ENCODE results near the gene TOX2.

Gene TOX2
- total RNA-seq: 0 to 2.6 (median 0.37) reads per million in 17 experiments

GRCh38 chr20:43914311-43915210 lies at the start of gene TOX2:
Gene TOX2, plus strand, starts transcription at chr20:43914852. Its CDS starts 40 bp downstream, at chr20:43914892.
- peak; percentile 22 to 66 (median 45) for DNase-seq

GRCh38 chr20:43868091-43868490 lies 46.6 kb upstream of the TOX2 start:
- no peak for DNase-seq

GRCh38 chr20:43870484-43870883 lies 44.2 kb upstream of the TOX2 start:
- DNase-seq: no peak

- no peak for DNase-seq
These were observed 35.9 kb upstream of the TOX2 start for GRCh38 chr20:43878776-43879175.

GRCh38 chr20:43893930-43894329 lies 20.7 kb upstream of the TOX2 start:
- no peak for DNase-seq

GRCh38 chr20:43894491-43894890 lies 20.2 kb upstream of the TOX2 start:
- DNase-seq: no peak

GRCh38 chr20:43895235-43895634 lies 19.4 kb upstream of the TOX2 start:
- DNase-seq: no peak

- DNase-seq: no peak
These were observed 15.2 kb upstream of the TOX2 start for GRCh38 chr20:43899274-43900120.

- no peak for DNase-seq
These were observed 14.6 kb upstream of the TOX2 start for GRCh38 chr20:43900121-43900466.

- DNase-seq: no peak
These were observed 14.2 kb upstream of the TOX2 start for GRCh38 chr20:43900496-43900895.

- no peak for DNase-seq
These were observed 13.4 kb upstream of the TOX2 start for GRCh38 chr20:43901296-43901695.

- DNase-seq: no peak
These were observed 10.5 kb upstream of the TOX2 start for GRCh38 chr20:43903953-43904826.

GRCh38 chr20:43904827-43905177 lies 9.8 kb upstream of the TOX2 start:
- DNase-seq: no peak

GRCh38 chr20:43906505-43907034 lies 8.1 kb upstream of the TOX2 start:
- no peak for DNase-seq

GRCh38 chr20:43909211-43909610 lies 5.4 kb upstream of the TOX2 start:
- DNase-seq: no peak

- peak; percentile 72 to 87 (median 78) for DNase-seq
These were observed 4.9 kb upstream of the TOX2 start for GRCh38 chr20:43909720-43910119.

- no peak for DNase-seq
These were observed 4.1 kb upstream of the TOX2 start for GRCh38 chr20:43910564-43910963.

- peak in 3 of 4 experiments; percentile 17 to 49 (median 44) for DNase-seq
These were observed 3.6 kb upstream of the TOX2 start for GRCh38 chr20:43911066-43911465.

- no peak for DNase-seq
These were observed 1.2 kb upstream of the TOX2 start for GRCh38 chr20:43913291-43914025.

GRCh38 chr20:43915211-43916072 lies 790 bp downstream of the TOX2 start:
- peak; percentile 28 to 61 (median 38) for DNase-seq

All from suppressor macrophage (primary cell).